H1 (cell line): ENCODE data around the gene TSPAN8. TPM values are rescaled to one million over a fixed set of nuclear protein-coding genes. Genes with fewer than 3 reads are reported as not detected.

ENCODE experiments used
- ASH2L ChIP-seq: fragments of 200-600, 300-600 bp; sonication (generic); IDR thresholded peaks from one replicate; pipeline ENCODE4 v1.7.1; 2017; ENCODE audit warnings: low read length
- CHD7 ChIP-seq: fragments of 300-600 bp; sonication (generic); IDR thresholded peaks from 2 replicates; pipeline ENCODE4 v1.7.1; 2012; ENCODE audit warnings: low read length, moderate library complexity, mild to moderate bottlenecking, inconsistent platforms; ENCODE audit not compliant: insufficient replicate concordance
- EGR1 ChIP-seq: IDR thresholded peaks from 2 replicates; pipeline ENCODE4 v1.6.1; 2011; ENCODE audit warnings: low read depth, low read length, borderline replicate concordance
- EZH2 ChIP-seq: fragments of 200-600 bp; sonication (generic); IDR thresholded peaks from 2 replicates; pipeline ENCODE4 v1.7.1; 2012; ENCODE audit warnings: low read depth, mild to moderate bottlenecking, moderate library complexity, low read length, inconsistent platforms; ENCODE audit not compliant: severe bottlenecking
- HDAC6 ChIP-seq: IDR thresholded peaks from one replicate; pipeline ENCODE4 v1.7.1; 2012; ENCODE audit warnings: low read depth, mild to moderate bottlenecking, inconsistent platforms, low read length, moderate library complexity
- KDM1A ChIP-seq: fragments of 200-600, 300-600 bp; sonication (generic); IDR thresholded peaks from 2 replicates; pipeline ENCODE4 v1.7.1; 2016; ENCODE audit warnings: mild to moderate bottlenecking, low read length, borderline replicate concordance
- KDM5A ChIP-seq: fragments of 200-600 bp; IDR thresholded peaks from 2 replicates; pipeline ENCODE4 v1.7.1; 2012; ENCODE audit warnings: mild to moderate bottlenecking, low read length, inconsistent platforms, mixed read lengths
- SAP30 ChIP-seq: fragments of 300-600 bp; sonication (generic); IDR thresholded peaks from 2 replicates; pipeline ENCODE4 v1.7.1; 2012; ENCODE audit warnings: low read length, moderate library complexity, mild to moderate bottlenecking, inconsistent platforms; ENCODE audit not compliant: insufficient read depth, insufficient replicate concordance
- SIX5 ChIP-seq: IDR thresholded peaks from 2 replicates; pipeline ENCODE4 v1.6.1; 2011; ENCODE audit warnings: mild to moderate bottlenecking, low read depth, low read length
- SUZ12 ChIP-seq: fragments of 200-600 bp; sonication (generic); IDR thresholded peaks from 2 replicates; pipeline ENCODE4 v1.6.1; 2012; ENCODE audit warnings: mild to moderate bottlenecking, inconsistent platforms, low read length, moderate library complexity, mixed read lengths
- polyA plus RNA-seq, 7 experiments: library from polyadenylated mRNA; depleted of rRNA in 3 of 7; stranded (reverse) in 5 of 7; unstranded in 2 of 7; fragments of >200 nt in 5 of 7; fragments of 200-250 nt in 2 of 7; gene quantifications; 1 replicate in 5 of 7; 2 replicates in 1 of 7; 4 replicates in 1 of 7; pipeline versions ENCODE4 v1.2.1 to v1.2.3, GENCODE V29; 2011 to 2013; ENCODE audit warnings: missing spikeins in 2 of 7, mixed read lengths in 2 of 7
- total RNA-seq: library from RNA; stranded (reverse); fragmentation: NEBNext Ultra II Directional; extraction: Animal tissue kit (Norgen Biotek cat#: 25700); gene quantifications from 2 replicates; pipeline ENCODE4 v1.2.1, GENCODE V29; 2021

TSPAN8 gene
- total and polyA plus RNA-seq, 2 of the 8 experiments (the other 6 are each of a cell fraction or from before 2014, with no cell fraction given), result not detected

- TF ChIP-seq CHD7, result no peak
- no peak for TF ChIP-seq EZH2
- TF ChIP-seq KDM1A, result no peak
- TF ChIP-seq SAP30, result no peak
- TF ChIP-seq KDM5A, result no peak
- TF ChIP-seq SUZ12, result no peak
- TF ChIP-seq SIX5, result no peak
- no peak for TF ChIP-seq HDAC6
- TF ChIP-seq EGR1, result no peak
- TF ChIP-seq ASH2L, result no peak
Observed at GRCh38 chr12:71129364-71129763, 28.4 kb downstream of the TSPAN8 start (continued).
